Dedifferentiated amniotic fluid mesenchymal stem cell (primary cell): ENCODE data around the gene FMNL2.

ENCODE experiments used
- DNase-seq: peaks from one replicate; pipeline ENCODE4 v3.0.0-alpha.2; 2016; ENCODE audit errors: extremely low spot score

FMNL2 gene

DNA sequence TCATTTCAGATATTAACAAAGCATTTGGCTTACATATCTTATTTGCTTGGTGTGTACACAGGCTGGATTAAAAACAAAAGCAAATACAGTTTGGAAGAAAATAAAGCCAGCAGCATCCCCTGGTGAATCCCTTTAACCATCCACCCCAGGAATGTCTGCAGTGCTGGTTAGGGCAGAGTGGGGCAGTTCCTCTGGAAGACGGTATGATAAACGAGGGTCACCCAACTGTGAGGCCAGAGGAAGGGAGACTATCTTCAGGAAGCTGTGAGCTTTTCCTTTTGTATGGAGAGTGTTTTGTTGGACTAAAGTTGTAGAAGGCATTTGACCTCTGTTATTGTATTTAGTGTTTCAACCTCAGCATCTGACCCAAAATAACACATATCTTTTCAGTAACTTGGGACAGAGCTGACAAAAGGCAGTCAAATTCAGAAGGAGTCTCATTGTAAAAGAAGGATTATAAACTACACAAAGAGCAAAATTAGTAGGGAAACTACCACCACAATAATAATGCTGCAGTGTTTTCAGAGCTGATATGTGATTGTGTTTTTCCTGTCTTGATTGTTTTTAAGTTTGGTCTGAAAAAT is 159.1 kb downstream of the FMNL2 start:
- no peak for DNase-seq

GRCh38 chr2:152496371-152496770 is 161.4 kb downstream of the FMNL2 start:
- no peak for DNase-seq

DNA sequence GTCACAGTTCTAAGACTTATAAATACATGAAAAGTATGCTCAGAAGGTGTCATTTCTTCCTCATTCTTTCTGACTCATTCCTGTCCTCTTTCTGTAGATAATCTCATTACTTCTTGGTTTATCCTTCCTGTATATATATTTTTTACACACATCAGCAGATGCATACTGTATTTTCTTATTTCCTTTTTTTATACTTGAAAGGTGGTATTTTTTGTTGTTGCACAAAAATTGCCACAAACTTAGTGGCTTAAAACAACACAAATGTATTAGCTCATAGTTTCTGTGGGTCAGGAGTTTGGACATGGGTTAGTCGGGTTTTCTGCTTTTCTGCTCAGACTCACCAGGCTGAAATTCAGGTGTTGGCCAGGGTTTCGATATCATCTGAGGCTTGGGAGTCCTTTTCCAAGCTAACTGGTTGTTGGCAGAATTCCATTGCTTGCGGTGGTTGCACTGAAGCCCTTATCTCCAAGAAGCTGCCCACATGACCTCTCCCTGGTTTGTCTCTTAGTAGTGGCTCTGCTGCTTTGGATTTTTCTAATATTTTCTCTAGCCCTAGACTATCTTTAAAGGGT is 162.6 kb downstream of the FMNL2 start:
- DNase-seq, result no peak

DNA sequence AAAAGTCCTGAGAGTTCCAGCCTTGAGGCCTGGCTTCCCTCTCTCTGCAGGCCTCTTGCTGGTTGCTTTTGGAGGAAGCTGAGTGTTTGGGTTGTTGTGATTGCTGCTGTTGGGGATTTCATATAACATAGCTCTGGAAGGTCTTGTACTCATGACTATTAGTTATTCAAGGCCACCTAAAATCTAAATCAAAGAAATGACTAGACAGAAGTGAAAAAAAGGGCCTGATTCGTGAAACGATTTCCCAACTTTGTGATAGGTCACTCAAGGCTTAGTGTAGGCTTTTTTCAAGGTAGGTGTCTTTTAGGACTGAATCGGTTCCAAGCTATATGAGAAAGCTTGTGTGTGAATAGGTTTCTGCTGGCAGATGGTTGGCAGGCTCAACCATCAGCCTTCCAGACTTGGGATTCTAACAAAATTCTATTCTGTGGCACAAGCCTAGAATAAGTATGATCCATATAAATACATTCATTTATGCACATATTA is 164.4 kb downstream of the FMNL2 start:
- no peak for DNase-seq

- DNase-seq, result no peak
Measured at GRCh38 chr2:152499896-152500735, 165.1 kb downstream of the FMNL2 start.

DNA sequence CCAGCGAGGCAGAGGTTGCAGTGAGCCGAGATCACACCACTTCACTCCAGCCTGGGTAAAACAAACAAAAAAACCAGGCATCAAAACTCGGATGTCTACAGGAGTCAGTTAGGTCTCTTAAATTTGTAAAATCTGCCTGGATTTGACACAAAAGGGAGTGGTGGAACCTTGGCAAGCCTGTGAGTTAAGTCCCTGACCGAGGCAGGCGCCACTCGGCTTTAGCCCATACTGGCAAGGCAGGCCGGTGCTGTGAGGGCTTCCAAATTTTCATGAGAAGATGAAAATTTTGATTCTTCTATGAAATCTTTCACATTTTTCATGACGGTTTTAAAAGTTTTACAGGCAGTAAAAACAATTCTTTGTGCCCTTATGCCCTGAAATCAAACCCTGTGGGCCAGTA is 165.8 kb downstream of the FMNL2 start:
- DNase-seq, result no peak

DNA sequence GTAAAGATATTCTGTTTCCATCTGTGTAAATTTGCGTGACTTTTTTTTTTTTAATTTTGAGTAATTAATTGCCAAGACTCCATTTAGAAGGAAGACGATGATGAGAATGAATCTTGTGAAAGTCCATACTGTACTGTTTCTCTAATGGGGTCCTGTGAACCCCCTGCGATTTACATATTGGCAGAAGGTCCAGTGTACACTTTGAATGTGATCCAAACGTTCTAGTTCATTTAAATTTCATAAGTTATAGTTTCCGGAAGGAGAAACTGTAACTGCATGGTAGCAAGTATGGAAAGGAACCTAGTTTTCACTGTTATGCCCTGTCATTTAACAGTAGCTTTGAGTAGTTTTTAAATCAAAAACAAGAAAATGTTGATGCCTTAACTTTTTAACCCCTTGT is 166.7 kb downstream of the FMNL2 start:
- DNase-seq, result no peak

- no peak for DNase-seq
Measured at GRCh38 chr2:152504618-152505017, 169.6 kb downstream of the FMNL2 start.

DNA sequence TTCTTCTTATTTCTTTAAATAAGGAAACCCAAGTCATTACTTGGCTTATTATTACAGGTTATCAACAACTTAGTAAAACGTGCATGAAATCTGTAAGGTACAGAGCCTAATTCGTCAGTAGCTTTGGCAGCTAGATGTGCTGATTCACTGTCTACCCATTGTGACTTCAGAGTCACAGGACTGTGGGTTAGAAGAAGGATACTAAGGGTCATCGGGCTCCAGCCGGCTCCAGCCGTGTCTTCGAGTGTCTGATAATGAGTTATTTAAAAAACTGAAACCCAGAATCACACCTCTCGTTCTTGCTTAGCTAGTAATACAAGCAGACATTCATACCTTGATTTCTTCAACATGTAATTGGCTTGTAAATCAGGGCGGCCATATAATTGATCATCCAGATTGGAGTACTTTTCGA is 170.5 kb downstream of the FMNL2 start:
- DNase-seq, result no peak

GRCh38 chr2:152506843-152507242 is 171.9 kb downstream of the FMNL2 start:
- no peak for DNase-seq

DNA sequence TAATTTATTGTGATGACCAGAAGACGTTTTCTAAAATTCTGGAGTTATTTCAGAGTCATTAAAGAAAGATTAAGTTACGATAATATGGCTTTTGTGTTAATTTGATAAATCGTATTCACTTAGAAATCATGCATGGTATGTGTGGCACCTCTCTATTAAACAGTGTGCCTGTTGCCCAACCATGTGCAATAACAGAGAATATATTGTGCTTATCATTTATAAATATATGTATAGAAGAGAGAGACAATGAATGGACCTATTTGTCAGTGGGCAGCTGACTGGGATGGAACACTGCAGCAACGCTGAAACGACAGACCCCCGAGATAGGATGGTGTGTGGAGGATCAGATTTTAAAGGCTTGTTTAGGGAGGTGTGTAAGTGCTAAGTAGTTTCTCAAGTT is 172.9 kb downstream of the FMNL2 start:
- DNase-seq, result no peak

DNA sequence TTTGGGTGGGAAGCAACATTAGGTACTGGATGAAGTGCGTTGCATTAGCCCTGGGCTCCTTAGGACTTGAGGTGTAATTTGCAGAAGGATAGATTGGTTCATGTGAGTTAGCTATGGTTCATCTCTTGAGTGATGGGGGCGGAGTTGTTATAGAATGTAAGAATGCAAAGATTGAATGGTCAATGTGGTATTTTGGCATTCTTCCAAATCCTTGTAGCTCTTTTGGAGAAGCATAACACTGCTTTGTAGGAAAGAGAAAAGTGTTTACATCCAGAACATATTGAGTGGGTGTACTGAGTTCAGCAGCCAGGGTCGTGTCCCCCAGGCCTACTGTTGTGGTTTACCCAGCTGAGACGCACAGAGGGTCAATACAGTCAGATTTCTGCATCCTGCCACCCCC is 173.5 kb downstream of the FMNL2 start:
- no peak for DNase-seq

GRCh38 chr2:152509772-152510491 is 175.0 kb downstream of the FMNL2 start:
- DNase-seq, result no peak

DNA sequence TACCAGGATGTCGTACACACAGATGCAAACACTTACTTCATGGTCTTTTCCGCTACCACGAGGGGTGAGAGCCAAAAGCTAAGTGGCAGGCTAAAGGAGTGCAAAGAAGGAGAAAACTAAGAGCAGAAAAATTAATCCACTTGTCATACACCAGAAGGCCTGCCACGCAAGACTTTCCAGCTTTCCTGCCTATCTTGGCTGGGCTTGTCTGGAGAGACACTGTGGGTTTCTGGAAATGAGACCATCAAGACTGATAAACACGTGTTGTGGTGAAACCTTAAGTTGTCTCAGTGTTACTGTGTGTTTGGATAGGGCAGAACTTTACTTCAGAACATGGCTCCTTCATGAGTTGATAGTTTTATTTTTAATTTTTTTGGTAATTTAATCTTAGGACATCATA is 175.6 kb downstream of the FMNL2 start:
- no peak for DNase-seq

DNA sequence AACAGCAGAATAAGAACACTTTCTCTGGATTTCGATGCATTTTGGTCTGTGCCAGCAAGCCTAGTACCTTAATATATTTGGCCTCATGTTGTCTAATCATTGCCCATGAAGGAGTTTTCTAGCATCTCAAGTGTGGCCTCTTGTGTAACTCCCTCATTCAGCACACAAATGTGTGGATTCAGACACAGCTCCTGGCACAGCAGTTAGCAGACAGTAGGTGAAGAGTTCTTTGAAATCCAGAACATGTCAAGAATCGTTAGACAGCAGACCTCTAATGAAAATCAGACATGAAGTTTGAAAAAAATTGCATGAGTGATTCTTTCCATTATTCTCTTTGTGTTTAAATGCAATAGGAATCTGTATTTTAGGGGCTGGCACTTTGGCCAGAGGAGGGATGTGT is 177.0 kb downstream of the FMNL2 start:
- no peak for DNase-seq

DNA sequence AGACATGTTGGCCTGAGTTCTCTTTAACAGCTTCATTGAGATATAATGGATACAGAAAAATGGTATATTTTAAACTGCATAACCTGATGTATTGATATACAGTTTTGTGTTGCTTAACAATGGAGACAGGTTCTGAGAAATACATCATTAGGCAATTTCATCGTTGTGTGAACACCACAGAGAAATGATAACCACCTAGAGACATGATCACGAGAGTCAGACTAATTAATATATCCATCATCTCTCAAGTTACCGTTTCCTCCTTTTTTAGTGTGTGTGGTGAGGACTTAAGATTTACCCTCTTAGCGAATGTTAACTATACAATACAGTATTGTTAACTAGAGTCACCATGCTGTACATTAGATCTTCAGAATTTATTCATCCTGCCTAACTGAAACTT is 178.1 kb downstream of the FMNL2 start:
- no peak for DNase-seq

DNA sequence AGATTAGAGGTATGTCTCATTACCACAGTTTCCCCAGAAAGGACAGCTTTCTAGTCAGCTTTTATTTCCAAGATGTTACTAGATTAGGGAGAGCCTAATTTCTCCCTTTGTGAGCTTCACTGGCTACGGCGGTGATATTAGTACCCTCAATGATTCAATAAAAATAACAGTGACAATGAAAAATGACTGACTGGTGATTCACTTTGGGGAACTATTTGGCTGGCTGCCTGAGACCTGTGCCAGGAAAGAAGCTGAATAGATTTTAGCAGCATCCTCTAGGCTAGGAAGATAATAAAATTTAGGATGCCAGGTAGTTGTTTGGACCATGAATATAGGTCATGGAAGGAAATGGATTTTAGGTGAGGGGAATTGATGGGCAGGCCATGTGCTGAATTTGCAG is 178.7 kb downstream of the FMNL2 start:
- no peak for DNase-seq

DNA sequence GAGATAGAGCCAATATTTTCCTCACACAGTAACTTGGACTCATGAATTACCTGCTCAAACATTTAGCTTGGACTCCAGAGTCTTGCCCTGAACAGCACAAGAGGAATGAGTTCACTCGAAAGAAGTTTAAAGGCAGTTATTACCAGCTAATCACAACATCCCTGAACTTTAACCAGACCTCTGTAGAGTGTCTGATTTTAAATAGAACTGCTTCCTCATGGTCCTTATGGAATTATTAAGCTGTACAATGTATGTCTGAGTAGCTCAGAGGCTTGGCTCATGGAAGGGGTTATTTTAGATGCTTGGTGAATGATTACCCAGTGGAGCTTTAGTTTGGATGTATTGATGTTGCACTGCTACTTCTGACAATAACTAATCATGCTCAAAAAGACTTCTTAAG is 183.1 kb downstream of the FMNL2 start:
- DNase-seq, result no peak

DNA sequence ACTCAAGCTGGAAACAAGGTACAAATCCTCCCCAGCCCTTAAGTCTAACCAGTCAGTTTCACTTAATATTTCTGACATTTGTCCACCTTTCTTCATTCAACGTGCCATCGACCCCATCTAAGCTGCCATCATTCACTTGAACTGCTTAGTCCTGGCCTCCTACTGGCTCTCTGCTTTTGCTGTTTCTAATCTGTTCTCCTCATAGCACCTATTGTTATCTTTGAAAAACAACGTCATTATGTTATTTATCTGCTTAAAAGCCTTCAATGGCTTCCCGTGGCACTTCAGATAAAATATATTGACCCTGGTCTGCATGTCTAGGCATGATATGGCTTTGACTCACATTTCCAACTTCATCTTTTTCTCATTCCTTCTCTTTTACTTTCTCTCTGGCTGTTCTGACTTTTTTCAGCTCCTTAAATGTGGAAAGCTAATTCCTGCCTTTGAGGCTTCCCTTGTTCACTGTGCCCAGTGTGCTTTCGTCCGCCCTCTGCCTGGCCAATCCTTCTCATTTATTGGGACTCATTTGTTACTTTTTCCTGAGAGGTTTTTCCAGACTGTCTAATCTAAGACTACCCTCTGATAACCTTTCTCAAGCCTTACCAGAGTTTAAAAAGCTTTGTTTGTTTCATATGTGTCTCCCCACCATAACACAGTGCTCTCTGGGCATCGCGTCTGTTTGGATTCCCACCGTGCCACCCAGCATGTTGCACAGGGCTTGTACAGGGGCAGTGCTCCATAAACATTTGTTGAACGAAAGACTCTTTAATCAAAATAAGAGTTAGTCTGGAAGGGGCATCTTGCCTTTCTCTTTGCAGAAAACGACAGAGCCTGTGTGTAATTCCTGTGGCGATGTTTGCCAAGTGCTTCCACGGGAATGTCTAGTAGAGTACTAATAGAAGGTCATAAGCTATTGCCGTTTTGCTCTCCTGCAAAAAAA is 183.9 kb downstream of the FMNL2 start:
- no peak for DNase-seq

DNA sequence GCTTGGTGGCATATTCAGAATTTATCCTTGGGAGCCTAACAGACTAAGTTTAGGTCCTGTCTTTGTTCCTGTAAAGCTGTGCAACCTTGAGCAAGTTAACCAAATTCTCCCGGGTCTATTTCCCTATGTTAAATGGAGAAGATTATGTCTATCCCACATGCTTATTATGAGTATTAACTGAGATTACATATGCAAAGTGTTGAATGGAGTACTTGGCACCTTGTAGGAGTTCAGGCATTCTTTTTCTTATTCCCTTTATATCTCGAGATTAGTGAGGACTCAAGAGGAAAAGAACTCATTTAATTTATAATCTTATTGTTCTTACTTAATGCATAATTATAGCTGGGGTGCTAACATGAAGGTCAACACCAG is 184.6 kb downstream of the FMNL2 start:
- no peak for DNase-seq

DNA sequence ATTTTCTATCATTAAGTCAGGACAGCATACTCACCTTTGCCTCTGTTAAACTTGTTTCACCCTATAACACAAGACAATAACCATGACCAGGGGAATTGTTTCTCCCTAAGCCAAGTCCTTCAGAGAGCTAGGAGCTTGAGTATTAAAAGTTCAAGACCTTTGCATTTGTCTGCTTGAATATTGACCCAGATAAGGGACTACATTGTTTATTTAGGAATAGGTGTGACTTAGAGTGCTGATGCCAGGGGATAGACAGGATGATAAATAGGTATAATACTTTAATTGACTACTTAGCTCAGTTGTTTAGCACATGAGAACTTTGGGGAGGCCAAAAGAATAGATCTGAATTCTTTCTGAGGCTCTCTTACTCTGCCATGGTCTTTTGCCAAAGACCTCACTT is 185.8 kb downstream of the FMNL2 start:
- no peak for DNase-seq
